Subcutaneous adipose tissue (tissue), 4 donors: ENCODE results near the gene SPCS2. TPM values are rescaled to one million over a fixed set of nuclear protein-coding genes. Genes with fewer than 3 reads are reported as not detected.

Source experiments
- total RNA-seq, 4 donors: library from RNA; depleted of rRNA; stranded (reverse); fragments of >200 nt; gene quantifications; one replicate each; pipeline ENCODE4 v1.1.0, GENCODE V29; 2016
- TF ChIP-seq, protein P1 (sequence below): fragments of 450-650 bp; IDR thresholded peaks from one replicate; pipeline ENCODE4 v1.5.1; 2016; ENCODE audit warnings: low read depth, mild to moderate bottlenecking, control low read depth, antibody characterized with exemption, moderate library complexity

The SPCS2 gene
- total RNA-seq, 4 donors from 2014 or later: 32.4 to 89.2 (median 41.1) TPM

DNA sequence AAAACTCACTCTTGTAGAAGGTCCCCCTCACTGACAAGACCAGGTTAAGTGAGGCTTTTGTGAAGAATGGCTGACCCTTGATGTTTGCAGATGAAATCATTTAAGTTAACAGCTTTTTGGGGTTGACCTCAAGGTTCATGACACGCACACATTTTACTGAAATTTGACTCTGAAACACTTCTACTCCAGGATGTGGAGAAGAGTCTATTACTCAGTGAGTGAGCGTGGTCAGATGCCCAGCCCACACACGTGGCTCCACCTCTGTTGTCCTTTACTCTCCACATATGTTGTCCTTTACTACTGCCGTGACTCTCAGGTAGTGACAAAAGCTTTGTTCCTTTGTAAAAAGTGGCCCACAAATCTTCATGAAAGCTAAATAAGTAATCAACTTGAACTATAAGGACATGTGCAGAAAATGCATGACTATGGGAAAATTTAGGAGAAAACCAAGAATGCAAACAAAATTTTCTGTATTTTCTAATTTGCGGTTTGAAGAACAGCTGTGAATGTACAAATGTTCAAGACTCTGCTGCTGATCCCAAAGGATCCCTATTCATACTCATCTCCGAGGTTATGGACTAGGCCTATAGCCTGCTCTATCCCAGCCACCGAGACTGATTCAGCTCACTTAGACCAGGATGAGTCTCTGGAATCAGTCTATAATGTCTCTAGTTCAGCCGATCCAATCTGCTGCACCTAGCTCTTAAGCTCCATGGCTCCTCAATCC is 22.6 kb upstream of the SPCS2 start:
- TF ChIP-seq, protein P1, sequence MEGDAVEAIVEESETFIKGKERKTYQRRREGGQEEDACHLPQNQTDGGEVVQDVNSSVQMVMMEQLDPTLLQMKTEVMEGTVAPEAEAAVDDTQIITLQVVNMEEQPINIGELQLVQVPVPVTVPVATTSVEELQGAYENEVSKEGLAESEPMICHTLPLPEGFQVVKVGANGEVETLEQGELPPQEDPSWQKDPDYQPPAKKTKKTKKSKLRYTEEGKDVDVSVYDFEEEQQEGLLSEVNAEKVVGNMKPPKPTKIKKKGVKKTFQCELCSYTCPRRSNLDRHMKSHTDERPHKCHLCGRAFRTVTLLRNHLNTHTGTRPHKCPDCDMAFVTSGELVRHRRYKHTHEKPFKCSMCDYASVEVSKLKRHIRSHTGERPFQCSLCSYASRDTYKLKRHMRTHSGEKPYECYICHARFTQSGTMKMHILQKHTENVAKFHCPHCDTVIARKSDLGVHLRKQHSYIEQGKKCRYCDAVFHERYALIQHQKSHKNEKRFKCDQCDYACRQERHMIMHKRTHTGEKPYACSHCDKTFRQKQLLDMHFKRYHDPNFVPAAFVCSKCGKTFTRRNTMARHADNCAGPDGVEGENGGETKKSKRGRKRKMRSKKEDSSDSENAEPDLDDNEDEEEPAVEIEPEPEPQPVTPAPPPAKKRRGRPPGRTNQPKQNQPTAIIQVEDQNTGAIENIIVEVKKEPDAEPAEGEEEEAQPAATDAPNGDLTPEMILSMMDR: no peak

- TF ChIP-seq, protein P1: no peak
Observed at GRCh38 chr11:74927496-74927895, 21.6 kb upstream of the SPCS2 start.

DNA sequence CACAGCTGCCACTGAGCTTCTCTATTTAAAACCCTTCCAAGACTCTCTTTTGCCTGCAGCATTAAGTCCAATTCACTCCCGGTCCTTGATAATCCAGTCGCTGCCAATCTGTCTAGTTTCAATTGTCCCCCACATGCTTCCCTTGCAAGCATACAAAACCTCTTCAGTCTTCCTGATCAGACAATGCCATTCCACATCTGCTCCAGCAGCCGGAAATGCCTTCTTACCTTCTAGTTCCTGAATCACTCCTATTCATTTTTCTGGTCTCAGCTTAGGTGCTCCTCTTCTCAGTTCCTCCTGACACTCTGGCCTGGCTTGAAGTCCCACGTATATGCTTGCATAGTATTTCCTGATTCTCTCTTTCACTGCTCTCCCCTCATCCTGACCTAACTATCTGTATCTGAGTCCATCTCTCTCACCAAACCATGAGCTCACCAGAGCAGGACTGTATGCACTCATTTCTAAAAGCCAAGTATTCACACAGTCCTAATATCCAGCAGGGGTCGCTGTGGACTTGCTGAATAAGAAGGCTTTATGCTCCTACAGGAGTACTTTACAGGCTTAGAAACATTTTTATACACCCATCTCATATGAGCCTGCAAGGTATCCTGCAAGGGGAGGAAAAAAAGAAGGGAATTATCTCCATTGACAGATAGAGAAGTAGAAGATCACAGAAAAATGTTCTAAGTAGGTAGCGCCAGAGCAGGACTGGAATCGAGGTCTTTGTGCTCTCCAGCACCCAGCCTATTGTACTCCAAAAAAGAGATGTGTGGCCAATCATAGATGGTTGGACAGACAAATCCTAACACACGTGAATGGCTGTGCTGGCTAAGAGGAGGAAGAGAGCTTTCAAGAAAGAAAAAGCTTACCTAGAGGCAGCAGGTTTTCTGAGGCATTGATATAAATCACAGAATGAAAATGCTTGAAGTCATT is 19.4 kb upstream of the SPCS2 start:
- TF ChIP-seq, protein P1: no peak

DNA sequence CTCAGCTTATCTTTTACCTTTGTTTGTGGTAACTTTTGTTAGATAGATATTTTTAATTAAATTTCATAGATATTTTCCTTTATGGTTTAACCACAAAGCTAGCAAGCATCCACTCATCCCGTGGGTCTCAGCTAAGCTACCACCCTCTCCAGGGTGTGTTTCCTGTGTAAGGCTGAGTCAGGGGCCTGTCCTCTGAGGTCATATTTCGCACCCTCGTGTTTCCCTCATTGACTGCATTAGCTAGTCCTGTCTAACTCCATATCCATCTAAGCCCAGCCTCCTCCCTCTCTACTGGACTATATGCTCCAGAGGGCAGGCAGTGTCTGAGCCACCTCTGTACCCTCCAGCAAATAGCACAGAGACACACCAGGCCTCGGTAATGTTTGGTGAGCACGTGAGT is 16.9 kb upstream of the SPCS2 start:
- TF ChIP-seq, protein P1: no peak

DNA sequence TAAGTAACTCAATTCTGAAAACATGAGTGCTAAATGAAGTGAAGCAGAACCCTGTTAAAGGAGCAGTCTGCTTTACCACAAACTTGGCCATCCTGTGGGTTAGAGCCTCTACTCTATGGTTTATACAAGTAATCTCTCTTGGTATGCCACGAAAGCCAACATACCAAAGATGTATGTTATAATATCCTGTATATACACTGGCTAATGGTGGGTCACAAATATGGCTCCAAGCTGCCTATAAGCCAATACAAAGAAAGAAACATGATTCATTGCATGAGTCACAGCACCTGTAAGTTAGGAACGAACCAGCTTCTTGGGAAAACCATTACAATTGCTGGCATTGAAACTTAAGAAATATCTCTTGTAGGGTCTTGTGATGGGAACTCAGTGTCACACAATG is 16.3 kb upstream of the SPCS2 start:
- TF ChIP-seq, protein P1: no peak

GRCh38 chr11:74933765-74934164 is 15.3 kb upstream of the SPCS2 start:
- TF ChIP-seq, protein P1: no peak

DNA sequence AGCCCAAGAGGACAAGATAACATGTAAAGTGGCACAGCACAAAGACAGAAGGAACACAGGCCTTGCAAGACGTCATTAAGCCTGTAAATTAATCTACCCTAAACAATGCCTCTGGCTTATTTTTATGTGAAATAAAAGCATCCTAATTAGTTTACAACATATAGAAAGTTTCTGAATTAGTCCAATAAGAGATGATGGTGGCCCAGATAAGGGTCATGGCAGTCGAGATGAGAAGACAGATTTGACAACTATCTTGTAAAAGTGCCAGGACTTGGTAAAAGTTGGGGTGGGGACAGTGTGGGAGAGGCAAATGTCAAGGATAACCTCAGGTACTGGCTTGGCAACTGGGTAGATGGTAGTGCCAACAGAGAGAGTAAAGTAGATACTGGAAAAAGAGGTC is 13.8 kb upstream of the SPCS2 start:
- TF ChIP-seq, protein P1: no peak
